HCT116 (cell line): ENCODE results near the gene AMD1. TPM values are rescaled to one million over a fixed set of nuclear protein-coding genes. Genes with fewer than 3 reads are reported as not detected.

Experiments
- ATAC-seq: fragments of 200-7000 bp; cut with Tn5 transposase; 2 replicates; pipeline ENCODE4 v1.9.1; 2020; ENCODE audit warnings: mild to moderate bottlenecking, moderate library complexity
- BruUV-seq: library from RNA; stranded (reverse); fragments of 400-500 nt; replicated peaks from 2 replicates; lab custom pipeline; 2021; lab: Mats Ljungman, UMichigan
- CTCF ChIA-PET: fragments of 300-600 bp; sonication (Branson Sonifier 250); formaldehyde crosslinking; loops from one replicate; lab custom pipeline; 2021; ENCODE audit warnings: antibody characterized with exemption; lab: Charles Lee
- POLR2A ChIA-PET: fragments of 300-600, 350-600 bp; sonication (Branson Sonifier 250); formaldehyde crosslinking; loops from one replicate; lab custom pipeline; 2021; ENCODE audit warnings: antibody characterized with exemption; lab: Charles Lee
- RAD21 ChIA-PET, 2 experiments: fragments of 300-600 bp; sonication (Branson Sonifier 250); formaldehyde crosslinking; loops; one replicate each; lab custom pipeline; 2023; ENCODE audit warnings: low total read pairs in 2 of 2; ENCODE audit not compliant: uncharacterized antibody in 2 of 2, unreplicated experiment in 2 of 2, low non-redundant PET in 1 of 2; lab: Charles Lee
- DNase-seq: peaks from one replicate; pipeline ENCODE4 v3.0.0-alpha.2; 2010; ENCODE audit warnings: low read depth, low spot score
- H2AFZ ChIP-seq: fragments of 200-600 bp; shearing (Covaris generic), sonication (generic); 2 replicates; pipeline ENCODE4 v1.6.1; 2017; ENCODE audit warnings: low read depth, mixed run types, mixed read lengths, antibody characterized with exemption, low read length; ENCODE audit not compliant: poor library complexity, severe bottlenecking
- H3K27ac ChIP-seq: 2 replicates; pipeline ENCODE4 v1.5.1; 2012; ENCODE audit warnings: low read depth, low read length
- H3K27me3 ChIP-seq: fragments of 200-600 bp; sonication (generic); 2 replicates; pipeline ENCODE4 v1.6.1; 2016; ENCODE audit warnings: mixed run types, low read length, mixed read lengths; ENCODE audit not compliant: insufficient read depth
- H3K36me3 ChIP-seq, 2 experiments: fragments of 200-500 bp in 1 of 2; fragments of 200-600 bp in 1 of 2; sonication (Bioruptor generic) in 1 of 2; sonication (generic) in 1 of 2; 2 replicates each; pipeline versions ENCODE4 v1.5.1 to v1.6.1; 2014 to 2016; ENCODE audit warnings: low read length in 2 of 2, inconsistent platforms in 1 of 2, mixed read lengths in 1 of 2, mixed run types in 1 of 2; ENCODE audit not compliant: insufficient read depth in 2 of 2, control insufficient read depth in 1 of 2
- H3K4me1 ChIP-seq, 2 experiments: fragments of 200-600 bp in 1 of 2; sonication (generic) in 1 of 2; 2 replicates each; pipeline versions ENCODE4 v1.5.1 to v1.6.1; 2012 to 2017; ENCODE audit warnings: low read length in 2 of 2, inconsistent platforms in 1 of 2, mild to moderate bottlenecking in 1 of 2, mixed read lengths in 1 of 2, mixed run types in 1 of 2, moderate library complexity in 1 of 2; ENCODE audit not compliant: insufficient read depth in 2 of 2, control insufficient read depth in 1 of 2
- H3K4me2 ChIP-seq: fragments of 200-600 bp; sonication (generic); 2 replicates; pipeline ENCODE4 v1.6.1; 2017; ENCODE audit warnings: mixed run types, low read length, mixed read lengths
- H3K4me3 ChIP-seq, 2 experiments: fragments of 200-600 bp in 1 of 2; sonication (generic) in 1 of 2; replicated peaks in 1 of 2; 2 replicates each; pipeline ENCODE4 v1.5.1; 2011 to 2016; ENCODE audit warnings: low read length in 2 of 2, control low read depth in 1 of 2, low read depth in 1 of 2, mild to moderate bottlenecking in 1 of 2, mixed read lengths in 1 of 2, mixed run types in 1 of 2
- H3K79me2 ChIP-seq: fragments of 200-600 bp; sonication (generic); 2 replicates; pipeline ENCODE4 v1.6.1; 2017; ENCODE audit warnings: mild to moderate bottlenecking, mixed run types, low read length, moderate library complexity, mixed read lengths; ENCODE audit not compliant: insufficient read depth
- H3K9ac ChIP-seq: fragments of 200-600 bp; sonication (generic); 2 replicates; pipeline ENCODE4 v1.6.1; 2016; ENCODE audit warnings: low read length, mixed read lengths
- H3K9me2 ChIP-seq: fragments of 200-600 bp; sonication (generic), shearing (Covaris generic); 2 replicates; pipeline ENCODE4 v1.6.1; 2017; ENCODE audit warnings: mixed run types, mild to moderate bottlenecking, moderate library complexity; ENCODE audit not compliant: insufficient read depth
- H3K9me3 ChIP-seq, 2 experiments: fragments of 200-500 bp in 1 of 2; fragments of 200-600 bp in 1 of 2; sonication (Bioruptor generic) in 1 of 2; sonication (generic) in 1 of 2; 2 replicates each; pipeline ENCODE4 v1.6.1; 2014 to 2017; ENCODE audit warnings: low read length in 2 of 2, mixed read lengths in 2 of 2, inconsistent platforms in 1 of 2, low read depth in 1 of 2, mild to moderate bottlenecking in 1 of 2, mixed run types in 1 of 2, moderate library complexity in 1 of 2; ENCODE audit not compliant: control insufficient read depth in 1 of 2, insufficient read depth in 1 of 2
- H4K20me1 ChIP-seq: fragments of 200-600 bp; sonication (generic), shearing (Covaris generic); 2 replicates; pipeline ENCODE4 v1.6.1; 2017; ENCODE audit warnings: mixed run types, mild to moderate bottlenecking, moderate library complexity; ENCODE audit not compliant: insufficient read depth
- CBX3 ChIP-seq: IDR thresholded peaks from 2 replicates; pipeline ENCODE4 v1.6.1; 2012; ENCODE audit warnings: low read depth
- CEBPB ChIP-seq: IDR thresholded peaks from 2 replicates; pipeline ENCODE4 v1.6.1; 2012; ENCODE audit warnings: low read depth
- EGR1 ChIP-seq: IDR thresholded peaks from 2 replicates; pipeline ENCODE4 v1.6.1; 2012; ENCODE audit warnings: low read depth
- EZH2 ChIP-seq: fragments of 200-600 bp; sonication (generic); IDR thresholded peaks from 2 replicates; pipeline ENCODE4 v1.6.1; 2017; ENCODE audit warnings: antibody characterized with exemption, mixed run types
- JUND ChIP-seq: IDR thresholded peaks from 2 replicates; pipeline ENCODE4 v1.6.1; 2012
- POLR2A ChIP-seq: IDR thresholded peaks from 2 replicates; pipeline ENCODE4 v1.7.0; 2011; ENCODE audit warnings: borderline replicate concordance; ENCODE audit not compliant: insufficient read depth, insufficient read length; ENCODE audit errors: extremely low read depth
- RAD21 ChIP-seq: IDR thresholded peaks from 2 replicates; pipeline ENCODE4 v1.6.1; 2012; ENCODE audit warnings: low read depth, mild to moderate bottlenecking
- SP1 ChIP-seq: IDR thresholded peaks from 2 replicates; pipeline ENCODE4 v1.6.1; 2012; ENCODE audit warnings: low read depth
- TCF7L2 ChIP-seq: IDR thresholded peaks from 2 replicates; pipeline ENCODE4 v1.7.0; 2011; ENCODE audit warnings: borderline replicate concordance, inconsistent platforms; ENCODE audit not compliant: insufficient read depth, insufficient read length; ENCODE audit errors: extremely low read depth
- ZFX ChIP-seq: fragments of 450-650 bp; IDR thresholded peaks from 2 replicates; pipeline ENCODE4 v1.6.1; 2017
- ZNF274 ChIP-seq: fragments of 200-500 bp; sonication (Bioruptor generic); IDR thresholded peaks from 2 replicates; pipeline ENCODE4 v1.6.1; 2014; ENCODE audit warnings: mild to moderate bottlenecking, low read depth, low read length, inconsistent platforms
- intact Hi-C: fragments of 100-400 bp; cut with micrococcal nuclease; formaldehyde crosslinking; loops from 2 replicates; pipeline ENCODE4 v1.10.0; 2022
- total RNA-seq: library from RNA; stranded (reverse); gene quantifications from one replicate; pipeline ENCODE4 v1.2.1, GENCODE V29; 2021; ENCODE audit not compliant: unreplicated experiment
- TF ChIP-seq, protein P1 (sequence below): IDR thresholded peaks from 2 replicates; pipeline ENCODE4 v1.6.1; 2012

Gene AMD1
- total RNA-seq, 1 experiment from 2014 or later = 71.4 TPM

DNA sequence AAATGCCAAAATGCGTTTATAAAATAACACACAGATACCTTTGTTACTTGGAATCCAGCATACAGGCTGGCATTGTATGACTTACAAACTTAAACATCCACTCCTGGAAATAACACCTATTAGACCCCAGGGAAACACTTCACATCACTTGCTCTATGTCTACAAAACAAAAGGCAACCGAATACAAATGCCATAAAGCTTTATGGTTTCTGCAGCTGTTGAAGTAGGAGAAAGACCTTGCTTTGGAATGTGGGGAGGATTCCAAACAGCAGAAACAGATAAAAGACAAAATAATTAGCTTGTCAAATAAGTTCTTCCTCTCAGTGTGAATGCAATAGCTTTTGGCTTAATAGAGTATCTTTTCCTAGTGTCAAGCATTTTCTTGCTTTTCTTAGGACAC lies 9.8 kb upstream of the AMD1 start:
- CTCF ChIA-PET = no interaction called here
- Histone ChIP-seq H3K4me3 (no peak overlapping the region), H4K20me1 (no peaks in the 10 kb centered on the region), H3K4me1 (peaks cover 3 to 8% of the 10 kb centered on the region in 2 experiments; a peak in 2 of 4 replicates), H3K9ac (no peak overlapping the region), H3K27me3 (no peaks in the 10 kb centered on the region), H3K27ac (no peak overlapping the region), H3K79me2 (no peaks in the 10 kb centered on the region), H3K9me3 (no peaks in the 10 kb centered on the region), H3K9me2 (no peaks in the 10 kb centered on the region), H2AFZ (peak overlapping the region; percentile 14), H3K36me3 (no peaks in the 10 kb centered on the region), H3K4me2 (no peak overlapping the region)
- BruUV-seq = no TSS peak
- TF ChIP-seq EZH2 = no peak
- TF ChIP-seq CEBPB = no peak
- TF ChIP-seq CBX3 = no peak
- TF ChIP-seq, protein P1, sequence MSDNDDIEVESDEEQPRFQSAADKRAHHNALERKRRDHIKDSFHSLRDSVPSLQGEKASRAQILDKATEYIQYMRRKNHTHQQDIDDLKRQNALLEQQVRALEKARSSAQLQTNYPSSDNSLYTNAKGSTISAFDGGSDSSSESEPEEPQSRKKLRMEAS = no peak
- TF ChIP-seq ZNF274 = no peak
- no peak for TF ChIP-seq RAD21
- no peak for TF ChIP-seq POLR2A
- no peak for TF ChIP-seq TCF7L2
- TF ChIP-seq JUND = no peak
- POLR2A ChIA-PET = interaction anchor here (0.6 to 3.5 kb wide), 3 partner anchors 10 to 66 kb away, joined by 3 to 45 read pairs (median 13); partner anchors contain the start of gene AMD1
- DNase-seq (no peak), ATAC-seq (no peak)
- intact Hi-C loops = no loop called here
- RAD21 ChIA-PET = no interaction called here

DNA sequence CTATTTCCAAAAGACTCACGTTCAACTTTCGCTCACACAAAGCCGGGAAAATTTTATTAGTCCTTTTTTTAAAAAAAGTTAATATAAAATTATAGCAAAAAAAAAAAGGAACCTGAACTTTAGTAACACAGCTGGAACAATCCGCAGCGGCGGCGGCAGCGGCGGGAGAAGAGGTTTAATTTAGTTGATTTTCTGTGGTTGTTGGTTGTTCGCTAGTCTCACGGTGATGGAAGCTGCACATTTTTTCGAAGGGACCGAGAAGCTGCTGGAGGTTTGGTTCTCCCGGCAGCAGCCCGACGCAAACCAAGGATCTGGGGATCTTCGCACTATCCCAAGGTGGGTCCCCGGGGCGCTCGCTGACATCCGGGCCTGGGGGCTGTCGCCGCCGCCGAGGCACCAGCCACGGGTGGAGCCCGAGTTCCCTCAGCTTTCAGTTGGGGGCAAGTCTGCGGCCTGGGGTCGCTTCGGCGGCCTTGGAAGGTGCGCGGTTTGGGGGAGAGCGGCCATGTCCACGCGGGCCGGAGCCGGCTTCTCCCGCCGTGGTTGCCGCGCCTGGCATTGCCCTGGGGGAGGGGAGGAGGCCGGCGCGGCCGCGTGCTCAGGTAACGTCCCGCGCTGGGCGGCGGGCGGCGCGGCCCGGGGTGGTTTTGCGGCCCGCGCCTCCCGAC lies 429 bp downstream of the AMD1 start:
- TF ChIP-seq EGR1 = no peak
- TF ChIP-seq, protein P1 = peak; percentile 81
- no peak for TF ChIP-seq EZH2
- TF ChIP-seq ZFX = no peak
- no peak for TF ChIP-seq SP1
- Histone ChIP-seq H3K27me3 (no peaks in the 10 kb centered on the region), H4K20me1 (peaks cover 41% of the 10 kb centered on the region), H3K27ac (peak overlapping the region; percentile 85), H3K79me2 (peaks cover 55% of the 10 kb centered on the region), H3K9me3 (no peaks in the 10 kb centered on the region), H3K9me2 (no peaks in the 10 kb centered on the region), H3K4me3 (peak overlapping the region; percentile 66 to 86), H3K4me2 (peak overlapping the region; percentile 89), H3K9ac (peak overlapping the region; percentile 96), H3K4me1 (peaks cover 18 to 45% of the 10 kb centered on the region in 2 experiments), H3K36me3 (peaks cover 0 to 4% of the 10 kb centered on the region in 2 experiments; a peak in 1 of 4 replicates), H2AFZ (no peak overlapping the region)
- DNase-seq (no peak), ATAC-seq (peak; percentile 10; the same call in 1 of the 2 replicates)
- ChIA-PET RAD21 (interaction anchor here (1.1 to 1.5 kb wide), 2 partner anchors 59 to 60 kb away, joined by 3 to 4 read pairs; partner anchors contain the start of gene CDK19 (in 2 of the 2)), CTCF (interaction anchor here (1.0 to 2.2 kb wide), 2 partner anchors 59 to 193 kb away, joined by 3 to 8 read pairs; partner anchors contain the start of gene CDK19), POLR2A (interaction anchor here (0.5 to 2.1 kb wide), 38 partner anchors 10 to 347 kb away, joined by 3 to 45 read pairs (median 4); partner anchors contain the start of genes CDK19, GTF3C6 and RPF2)
- TSS peak; percentile 64 for BruUV-seq
- intact Hi-C loops = loop anchor here (1.0 to 5.0 kb wide), 4 partner anchors 60 to 348 kb away; partner anchors contain the start of gene CDK19
